Activated T-cell treated with anti-CD3 and anti-CD28 coated beads for 24 hours (primary cell): Measurements from ENCODE around the gene ADA.

Source experiments
- DNase-seq: peaks from one replicate; pipeline ENCODE4 v3.0.0-alpha.2; 2020; ENCODE audit warnings: low read depth

ADA gene

GRCh38 chr20:44644667-44645131, 6.8 kb downstream of the ADA start:
- DNase-seq, result peak; percentile 20

GRCh38 chr20:44644230-44644617, 7.3 kb downstream of the ADA start:
- no peak for DNase-seq

GRCh38 chr20:44643596-44644229, 7.8 kb downstream of the ADA start:
- DNase-seq, result no peak

GRCh38 chr20:44643154-44643519, 8.4 kb downstream of the ADA start:
- no peak for DNase-seq

GRCh38 chr20:44642203-44643153, 9.0 kb downstream of the ADA start:
- no peak for DNase-seq

- DNase-seq, result no peak
Measured at GRCh38 chr20:44641325-44641724, 10.2 kb downstream of the ADA start.

- no peak for DNase-seq
Measured at GRCh38 chr20:44640522-44640921, 11.0 kb downstream of the ADA start.

- no peak for DNase-seq
Measured at GRCh38 chr20:44637522-44638372, 13.8 kb downstream of the ADA start.

GRCh38 chr20:44637042-44637441, 14.5 kb downstream of the ADA start:
- DNase-seq, result no peak

- DNase-seq, result no peak
Measured at GRCh38 chr20:44635877-44636276, 15.6 kb downstream of the ADA start.

GRCh38 chr20:44633872-44634600, 17.5 kb downstream of the ADA start:
- no peak for DNase-seq

- DNase-seq, result no peak
Measured at GRCh38 chr20:44633187-44633810, 18.2 kb downstream of the ADA start.

GRCh38 chr20:44632103-44632752, 19.3 kb downstream of the ADA start:
- DNase-seq, result no peak

- DNase-seq, result no peak
Measured at GRCh38 chr20:44630297-44630696, 21.2 kb downstream of the ADA start.

GRCh38 chr20:44629542-44629941, 22.0 kb downstream of the ADA start:
- no peak for DNase-seq

- no peak for DNase-seq
Measured at GRCh38 chr20:44629017-44629385, 22.5 kb downstream of the ADA start.

GRCh38 chr20:44627364-44628010, 24.0 kb downstream of the ADA start:
- DNase-seq, result no peak

GRCh38 chr20:44626278-44626677, 25.2 kb downstream of the ADA start:
- no peak for DNase-seq

GRCh38 chr20:44625361-44625760, 26.1 kb downstream of the ADA start:
- DNase-seq, result no peak

GRCh38 chr20:44624743-44625271, 26.7 kb downstream of the ADA start:
- DNase-seq, result no peak
